ENCODE data around the gene HOXD9.

- TF ChIP-seq CTCF (conservative IDR thresholded peaks at IDR 0.05; ENCODE audit: low read length): no peak
- TF ChIP-seq EZH2phosphoT487 (IDR thresholded peaks at IDR 0.05; ENCODE audit: borderline replicate concordance): no peak
Observed at GRCh38 chr2:176101216-176101830, 21.2 kb upstream of the HOXD9 start.

Data from Loucy (cell line).